ENCODE measurements around the gene FBN2. TPM values are rescaled to one million over a fixed set of nuclear protein-coding genes. Genes with fewer than 3 reads are reported as not detected.
"Not testable (repeated sequence)": the region's sequence is repeated elsewhere in the genome, so short reads cannot be mapped to it uniquely, and the experiment has no call there.

FBN2 gene
- total and polyA plus RNA-seq, 2 of the 4 experiments (the other 2 are of a cell fraction) = 26.7 to 69.0 TPM

- H4K8ac ChIP-seq (ENCODE audit: low read depth in 2 of 2, low read length in 2 of 2); H2AK5ac ChIP-seq (ENCODE audit: low read depth, low read length); H2BK5ac ChIP-seq (ENCODE audit: low read depth, low read length, poor library complexity, severe bottlenecking); H3K18ac ChIP-seq (ENCODE audit: low read depth, low read length); intact Hi-C loops (cut with micrococcal nuclease); H3K27ac ChIP-seq (ENCODE audit: insufficient read depth, low read length); BruUV-seq (replicated peaks); H3K4me3 ChIP-seq (ENCODE audit: insufficient read depth, low read depth, low read length); H2BK120ac ChIP-seq (ENCODE audit: low read depth, low read length); H4K91ac ChIP-seq (ENCODE audit: insufficient read depth, low read depth, low read length); H3K4me2 ChIP-seq (ENCODE audit: low read depth, low read length); H3K23ac ChIP-seq (ENCODE audit: low read depth, low read length); H4K5ac ChIP-seq (ENCODE audit: low read depth, low read length); H3K56ac ChIP-seq (ENCODE audit: extremely low read depth, insufficient read depth, low read length); H3K9me3 ChIP-seq (ENCODE audit: control insufficient read depth, insufficient read depth, low read length); H4K20me1 ChIP-seq (ENCODE audit: insufficient read depth, low read length); in situ Hi-C loops (cut with MboI; ENCODE audit: low sequenced_read_pairs); H2AFZ ChIP-seq (replicated peaks; ENCODE audit: low read length, poor library complexity); H3K36me3 ChIP-seq (ENCODE audit: control insufficient read depth, insufficient read depth, low read length); H2AK9ac ChIP-seq (replicated peaks; ENCODE audit: low read depth, low read length, poor library complexity); H3K27me3 ChIP-seq (ENCODE audit: control insufficient read depth, insufficient read depth, low read length); H3K9ac ChIP-seq (ENCODE audit: low read depth, low read length); dilution Hi-C loops (cut with HindIII; ENCODE audit: low sequenced_read_pairs, unreplicated experiment); H3K4ac ChIP-seq (ENCODE audit: low read depth, low read length); H2BK20ac ChIP-seq (ENCODE audit: low read depth, low read length); DNase-seq; H3K9me1 ChIP-seq (ENCODE audit: insufficient read depth, low read length); H3K4me1 ChIP-seq (ENCODE audit: control insufficient read depth, insufficient read depth, low read length); H2BK15ac ChIP-seq (ENCODE audit: low read depth, low read length); POLR2A ChIA-PET (ENCODE audit: unreplicated experiment); ATAC-seq (ENCODE audit: low read depth); H3K14ac ChIP-seq (replicated peaks; ENCODE audit: low read depth, low read length): not testable (repeated sequence)
- CTCF ChIA-PET = interaction anchor here (0.7 to 0.9 kb wide), 2 partner anchors 9 to 13 kb away, joined by 3 to 6 read pairs; no protein-coding TSS in a partner anchor
- peaks cover 0 to 13% of the 10 kb centered on the region in 2 experiments; a peak in 3 of 4 replicates for H3K79me1 ChIP-seq (ENCODE audit: low read depth in 1 of 2, low read length in 2 of 2)
- no CpG with 5 or more reads among the region's 3 CpGs for WGBS, 2 experiments (ENCODE audit: extremely low coverage in 2 of 2, insufficient read length in 1 of 2)
Observed at GRCh38 chr5:128457147-128457915, 80.7 kb downstream of the FBN2 start.
